SU-DHL-6 (cell line): ENCODE data around the gene TMEM187.

Experiments used
- H2AFZ ChIP-seq: fragments of 200-600 bp; sonication (generic); 2 replicates; pipeline ENCODE4 v1.6.1; 2014; ENCODE audit warnings: low read depth, mild to moderate bottlenecking, moderate library complexity, mixed read lengths, antibody characterized with exemption, low read length; ENCODE audit not compliant: severe bottlenecking
- H3F3A ChIP-seq: fragments of 200-600 bp; shearing (Covaris generic); 2 replicates; pipeline ENCODE4 v1.6.0; 2016; ENCODE audit warnings: antibody characterized with exemption, mild to moderate bottlenecking; ENCODE audit not compliant: insufficient read depth
- H3K27ac ChIP-seq: fragments of 200-600 bp; sonication (generic); 2 replicates; pipeline ENCODE4 v1.5.1; 2016; ENCODE audit warnings: low read depth, mild to moderate bottlenecking, low read length, moderate library complexity, mixed read lengths
- H3K27me3 ChIP-seq: fragments of 200-600 bp; sonication (generic), shearing (Covaris generic); 2 replicates; pipeline ENCODE4 v1.6.0; 2014; ENCODE audit warnings: mild to moderate bottlenecking, low read length
- H3K36me3 ChIP-seq: fragments of 200-600 bp; sonication (generic); 2 replicates; pipeline ENCODE4 v1.6.1; 2014; ENCODE audit warnings: mild to moderate bottlenecking, low read length, mixed read lengths
- H3K4me2 ChIP-seq: fragments of 300-600, 200-600 bp; shearing (Covaris generic), sonication (generic); 2 replicates; pipeline ENCODE4 v1.6.0; 2014; ENCODE audit warnings: low read length, low read depth, mild to moderate bottlenecking; ENCODE audit not compliant: poor library complexity, severe bottlenecking
- H3K4me3 ChIP-seq: fragments of 200-600 bp; sonication (generic); 2 replicates; pipeline ENCODE4 v1.5.1; 2014; ENCODE audit warnings: antibody characterized with exemption, low read length, mild to moderate bottlenecking, mixed read lengths; ENCODE audit not compliant: insufficient read depth, poor library complexity, severe bottlenecking
- H3K79me2 ChIP-seq: fragments of 200-600 bp; sonication (generic); 2 replicates; pipeline ENCODE4 v1.6.1; 2014; ENCODE audit warnings: mild to moderate bottlenecking, low read length, moderate library complexity; ENCODE audit not compliant: insufficient read depth
- H3K9ac ChIP-seq: fragments of 200-600 bp; sonication (generic); 2 replicates; pipeline ENCODE4 v1.7.0; 2014; ENCODE audit warnings: mild to moderate bottlenecking, low read length
- H3K9me2 ChIP-seq: fragments of 200-600 bp; sonication (generic); replicated peaks from 2 replicates; pipeline ENCODE4 v1.6.1; 2014; ENCODE audit warnings: low read length; ENCODE audit not compliant: insufficient read depth
- H3K9me3 ChIP-seq: fragments of 200-600 bp; sonication (generic); 2 replicates; pipeline ENCODE4 v1.6.1; 2014; ENCODE audit warnings: low read length, mixed read lengths; ENCODE audit not compliant: insufficient read depth
- H4K20me1 ChIP-seq: fragments of 200-600 bp; sonication (generic); 2 replicates; pipeline ENCODE4 v1.6.1; 2014; ENCODE audit warnings: low read depth, mild to moderate bottlenecking, antibody characterized with exemption, low read length, moderate library complexity, mixed read lengths
- CTCF ChIP-seq: fragments of 200-600 bp; sonication (generic); IDR thresholded peaks from one replicate; pipeline ENCODE4 v1.5.1; 2017; ENCODE audit warnings: antibody characterized with exemption, mild to moderate bottlenecking, low read length, moderate library complexity; ENCODE audit not compliant: insufficient read depth, poor library complexity, severe bottlenecking
- EZH2phosphoT487 ChIP-seq: fragments of 200-600 bp; sonication (generic), shearing (Covaris generic); conservative IDR thresholded peaks from 2 replicates; pipeline ENCODE4 v1.6.1; 2018; ENCODE audit warnings: mild to moderate bottlenecking, antibody characterized with exemption, low read length, moderate library complexity, mixed read lengths

TMEM187 gene

GRCh38 chrX:154002215-154002719 lies 29.7 kb downstream of the TMEM187 start:
- no peaks in the 10 kb centered on the region for H3K79me2 ChIP-seq
- peak overlapping the region; percentile 37 for H3K4me2 ChIP-seq
- H3K36me3 ChIP-seq = no peaks in the 10 kb centered on the region
- peak overlapping the region; percentile 29; the same call in 1 of the 2 replicates for H3K27ac ChIP-seq
- H3K9me2 ChIP-seq = no peaks in the 10 kb centered on the region
- no peaks in the 10 kb centered on the region for H3K27me3 ChIP-seq
- no peaks in the 10 kb centered on the region for H4K20me1 ChIP-seq
- no peak overlapping the region for H2AFZ ChIP-seq
- H3K4me3 ChIP-seq = peak overlapping the region; percentile 5
- peaks cover 6% of the 10 kb centered on the region; the same call in 1 of the 2 replicates for H3F3A ChIP-seq
- no peaks in the 10 kb centered on the region for H3K9me3 ChIP-seq
- H3K9ac ChIP-seq = peak overlapping the region; percentile 38; the same call in 1 of the 2 replicates
- no peak for TF ChIP-seq CTCF
- TF ChIP-seq EZH2phosphoT487 = no peak

- Histone ChIP-seq H3K79me2 (no peaks in the 10 kb centered on the region), H3K27ac (no peak overlapping the region), H3K4me2 (no peak overlapping the region), H2AFZ (no peak overlapping the region), H3K4me3 (no peak overlapping the region), H4K20me1 (no peaks in the 10 kb centered on the region), H3K9me3 (no peaks in the 10 kb centered on the region), H3K27me3 (no peaks in the 10 kb centered on the region), H3F3A (peaks cover 6% of the 10 kb centered on the region; the same call in 1 of the 2 replicates), H3K9me2 (no peaks in the 10 kb centered on the region), H3K36me3 (no peaks in the 10 kb centered on the region), H3K9ac (no peak overlapping the region)
- TF ChIP-seq CTCF = no peak
- no peak for TF ChIP-seq EZH2phosphoT487
Measured at GRCh38 chrX:154004315-154004714, 31.8 kb downstream of the TMEM187 start.

GRCh38 chrX:154006947-154007346 lies 34.4 kb downstream of the TMEM187 start:
- H3K27me3 ChIP-seq = no peaks in the 10 kb centered on the region
- no peaks in the 10 kb centered on the region for H3K36me3 ChIP-seq
- no peak overlapping the region for H3K27ac ChIP-seq
- peaks cover 6% of the 10 kb centered on the region; the same call in 1 of the 2 replicates for H3F3A ChIP-seq
- no peak overlapping the region for H2AFZ ChIP-seq
- H3K9me2 ChIP-seq = no peaks in the 10 kb centered on the region
- H3K9me3 ChIP-seq = no peaks in the 10 kb centered on the region
- no peak for TF ChIP-seq CTCF
- TF ChIP-seq EZH2phosphoT487 = no peak
- H3K4me3 ChIP-seq = no peak overlapping the region
- H3K9ac ChIP-seq = no peak overlapping the region
- H3K79me2 ChIP-seq = no peaks in the 10 kb centered on the region
- H4K20me1 ChIP-seq = no peaks in the 10 kb centered on the region
- no peak overlapping the region for H3K4me2 ChIP-seq
